Neutrophil (primary cell): ENCODE results near the gene ODAD4.
A peak's percentile ranks its signal among the peaks of the same experiment; 100 is the strongest.
"Not testable (repeated sequence)": the region's sequence is repeated elsewhere in the genome, so short reads cannot be mapped to it uniquely, and the experiment has no call there.

Experiments
- H3K27ac ChIP-seq: fragments of 200-600 bp; sonication (generic); 2 replicates; pipeline ENCODE4 v1.5.1; 2016; ENCODE audit warnings: mild to moderate bottlenecking, moderate library complexity
- H3K27me3 ChIP-seq: fragments of 200-600 bp; sonication (generic); 2 replicates; pipeline ENCODE4 v1.6.0; 2016; ENCODE audit warnings: mild to moderate bottlenecking
- H3K36me3 ChIP-seq: fragments of 200-600 bp; sonication (generic); 2 replicates; pipeline ENCODE4 v1.5.1; 2017
- H3K4me1 ChIP-seq, 2 experiments: fragments of 200-600 bp in 1 of 2; sonication (generic) in 1 of 2; 1 replicate in 1 of 2; 2 replicates in 1 of 2; pipeline versions ENCODE4 v1.5.1 to v1.6.1; 2013 to 2016; ENCODE audit warnings: low read depth in 1 of 2, low read length in 1 of 2, mild to moderate bottlenecking in 1 of 2, moderate library complexity in 1 of 2; ENCODE audit not compliant: control insufficient read depth in 1 of 2, insufficient read depth in 1 of 2
- H3K4me3 ChIP-seq, 2 experiments: fragments of 200-600 bp in 1 of 2; sonication (generic) in 1 of 2; 1 replicate in 1 of 2; 2 replicates in 1 of 2; pipeline ENCODE4 v1.5.1; 2013 to 2016; ENCODE audit warnings: low read depth in 1 of 2, low read length in 1 of 2, mild to moderate bottlenecking in 1 of 2, moderate library complexity in 1 of 2
- H3K9me3 ChIP-seq: fragments of 200-600 bp; sonication (generic); 2 replicates; pipeline ENCODE4 v1.5.1; 2016
- CTCF ChIP-seq: fragments of 200-600 bp; sonication (generic); IDR thresholded peaks from 2 replicates; pipeline ENCODE4 v1.5.1; 2016; ENCODE audit warnings: antibody characterized with exemption

Gene ODAD4

GRCh38 chr17:42010898-42011516 lies 80.6 kb downstream of the ODAD4 start:
- H3K36me3 ChIP-seq: no peaks in the 10 kb centered on the region
- peaks cover 17 to 24% of the 10 kb centered on the region in 2 experiments for H3K4me1 ChIP-seq
- H3K27me3 ChIP-seq: no peaks in the 10 kb centered on the region
- H3K27ac ChIP-seq: peak overlapping the region; percentile 38
- no peak overlapping the region for H3K4me3 ChIP-seq
- no peaks in the 10 kb centered on the region for H3K9me3 ChIP-seq
- TF ChIP-seq CTCF: no peak

GRCh38 chr17:42012363-42012762 lies 81.9 kb downstream of the ODAD4 start:
- H3K4me3 ChIP-seq, H3K9me3 ChIP-seq, H3K27me3 ChIP-seq, H3K27ac ChIP-seq, H3K36me3 ChIP-seq: not testable (repeated sequence)
- H3K4me1 ChIP-seq: peaks cover 24 to 33% of the 10 kb centered on the region in 2 experiments

- H3K27me3 ChIP-seq, H3K36me3 ChIP-seq, H3K4me3 ChIP-seq, H3K27ac ChIP-seq, H3K9me3 ChIP-seq: not testable (repeated sequence)
- peaks cover 35 to 43% of the 10 kb centered on the region in 2 experiments for H3K4me1 ChIP-seq
These were observed 83.3 kb downstream of the ODAD4 start for GRCh38 chr17:42013740-42014139.
